HG03439 (cell line): ENCODE data around the gene CACNA1C.

ENCODE experiments used
- ATAC-seq: cut with Tn5 transposase; IDR thresholded peaks from one replicate; pipeline ENCODE4 v1.9.1; 2021; ENCODE audit warnings: mild to moderate bottlenecking, moderate library complexity; ENCODE audit not compliant: unreplicated experiment

Gene CACNA1C

GRCh38 chr12:2553388-2554126 lies 500.8 kb downstream of the CACNA1C start:
- ATAC-seq: no peak

GRCh38 chr12:2555487-2556082 lies 502.8 kb downstream of the CACNA1C start:
- no peak for ATAC-seq

GRCh38 chr12:2557597-2557996 lies 504.8 kb downstream of the CACNA1C start:
- ATAC-seq: no peak

- ATAC-seq: no peak
Observed at GRCh38 chr12:2559931-2560330, 507.1 kb downstream of the CACNA1C start.

- ATAC-seq: no peak
Observed at GRCh38 chr12:2560356-2560755, 507.6 kb downstream of the CACNA1C start.

GRCh38 chr12:2561367-2561766 lies 508.6 kb downstream of the CACNA1C start:
- ATAC-seq: no peak

GRCh38 chr12:2562400-2562799 lies 509.6 kb downstream of the CACNA1C start:
- no peak for ATAC-seq

- no peak for ATAC-seq
Observed at GRCh38 chr12:2563709-2564108, 510.9 kb downstream of the CACNA1C start.

GRCh38 chr12:2566161-2566560 lies 513.4 kb downstream of the CACNA1C start:
- no peak for ATAC-seq

- ATAC-seq: no peak
Observed at GRCh38 chr12:2567711-2568110, 514.9 kb downstream of the CACNA1C start.

- no peak for ATAC-seq
Observed at GRCh38 chr12:2570562-2570961, 517.8 kb downstream of the CACNA1C start.

GRCh38 chr12:2574355-2574935 lies 521.7 kb downstream of the CACNA1C start:
- no peak for ATAC-seq

- ATAC-seq: no peak
Observed at GRCh38 chr12:2575245-2575644, 522.5 kb downstream of the CACNA1C start.

GRCh38 chr12:2578211-2578610 lies 525.4 kb downstream of the CACNA1C start:
- no peak for ATAC-seq

GRCh38 chr12:2578772-2579171 lies 526.0 kb downstream of the CACNA1C start:
- no peak for ATAC-seq

GRCh38 chr12:2580821-2581220 lies 528.0 kb downstream of the CACNA1C start:
- ATAC-seq: no peak

- ATAC-seq: no peak
Observed at GRCh38 chr12:2581293-2582045, 528.7 kb downstream of the CACNA1C start.

GRCh38 chr12:2582631-2583030 lies 529.8 kb downstream of the CACNA1C start:
- ATAC-seq: no peak

GRCh38 chr12:2583091-2583497 lies 530.3 kb downstream of the CACNA1C start:
- ATAC-seq: no peak

GRCh38 chr12:2583642-2584401 lies 531.0 kb downstream of the CACNA1C start:
- no peak for ATAC-seq
